Measurements from ENCODE around the gene CCDC8. TPM values are rescaled to one million over a fixed set of nuclear protein-coding genes. Genes with fewer than 3 reads are reported as not detected.

The CCDC8 gene
- total and polyA plus RNA-seq, 2 donors (not counting 3 experiments of a cell fraction or from before 2014, with no cell fraction given) = 0.18 to 0.75 TPM

DNA sequence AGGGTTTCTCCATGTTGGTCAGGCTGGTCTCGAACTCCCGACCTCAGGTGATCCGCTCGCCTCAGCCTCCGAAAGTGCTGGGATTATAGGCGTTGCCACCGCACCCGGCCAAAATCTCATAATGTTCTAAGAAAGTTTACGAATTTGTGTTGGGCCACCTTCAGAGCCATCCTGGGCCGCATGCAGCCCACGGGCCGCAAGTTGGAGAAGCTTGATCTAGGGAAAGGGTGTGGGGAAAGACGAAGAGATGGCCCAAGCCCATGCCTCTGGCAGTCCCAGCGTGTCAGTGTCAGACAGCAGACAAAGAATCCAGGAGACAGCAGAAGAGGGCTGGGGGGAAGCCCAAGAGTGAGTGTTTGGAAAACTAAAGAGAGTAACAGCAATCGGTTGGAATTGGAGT lies 32.7 kb upstream of the CCDC8 start:
- Histone ChIP-seq H4K20me1 (replicated peaks; ENCODE audit: control insufficient read depth, extremely low read depth, insufficient read depth, low read length) (no peaks in the 10 kb centered on the region), H3K27me3 (ENCODE audit: control insufficient read depth in 2 of 2, insufficient read depth in 2 of 2, low read length in 2 of 2) (peaks cover 0 to 5% of the 10 kb centered on the region in 2 experiments), H3K4me1 (ENCODE audit: control insufficient read depth, extremely low read depth, insufficient read depth, low read length) (peaks cover 2% of the 10 kb centered on the region), H3K36me3 (ENCODE audit: control insufficient read depth in 2 of 2, extremely low read depth in 1 of 2, insufficient read depth in 2 of 2, low read length in 2 of 2) (no peaks in the 10 kb centered on the region), H3K27ac (ENCODE audit: insufficient read depth, low read depth, low read length) (no peak overlapping the region), H3K4me2 (ENCODE audit: insufficient read depth, low read length) (no peak overlapping the region), H3K9me3 (replicated peaks; ENCODE audit: control insufficient read depth, insufficient read depth, low read length) (no peaks in the 10 kb centered on the region), H3K4me3 (replicated peaks in 1 of 3; ENCODE audit: insufficient read depth in 1 of 3, low read depth in 1 of 3, low read length in 3 of 3) (no peak overlapping the region), H2AFZ (ENCODE audit: low read depth, low read length) (no peak overlapping the region), H3K9me1 (replicated peaks; ENCODE audit: control insufficient read depth, extremely low read depth, insufficient read depth, low read length) (no peaks in the 10 kb centered on the region), H3K9ac (replicated peaks; ENCODE audit: extremely low read depth, insufficient read depth, low read length) (no peak overlapping the region), H3K79me2 (ENCODE audit: control insufficient read depth, insufficient read depth, low read length) (no peaks in the 10 kb centered on the region)
- ChIA-PET POLR2A (no interaction called here), CTCF (interaction anchor here (0.7 to 0.8 kb wide), 2 partner anchors 44 to 70 kb away, joined by 3 read pairs; no protein-coding TSS in a partner anchor)
- DNase-seq (ENCODE audit: low read depth, low spot score) = no peak
- intact Hi-C loops (cut with micrococcal nuclease) (no loop called here), dilution Hi-C loops (cut with MboI; ENCODE audit: extremely low pct_ligation_motif_present, low sequenced_read_pairs) (no loop called here)
- no peak for TF ChIP-seq POLR2AphosphoS5 (IDR thresholded peaks at IDR 0.05; ENCODE audit: insufficient read depth, low read depth, low read length)
- TF ChIP-seq, protein P1, sequence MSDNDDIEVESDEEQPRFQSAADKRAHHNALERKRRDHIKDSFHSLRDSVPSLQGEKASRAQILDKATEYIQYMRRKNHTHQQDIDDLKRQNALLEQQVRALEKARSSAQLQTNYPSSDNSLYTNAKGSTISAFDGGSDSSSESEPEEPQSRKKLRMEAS (IDR thresholded peaks at IDR 0.05; ENCODE audit: insufficient read depth, insufficient read length) = no peak
- TF ChIP-seq JUN (IDR thresholded peaks at IDR 0.05; ENCODE audit: borderline replicate concordance, insufficient read depth, insufficient read length, low read depth) = no peak
- TF ChIP-seq, protein P2, sequence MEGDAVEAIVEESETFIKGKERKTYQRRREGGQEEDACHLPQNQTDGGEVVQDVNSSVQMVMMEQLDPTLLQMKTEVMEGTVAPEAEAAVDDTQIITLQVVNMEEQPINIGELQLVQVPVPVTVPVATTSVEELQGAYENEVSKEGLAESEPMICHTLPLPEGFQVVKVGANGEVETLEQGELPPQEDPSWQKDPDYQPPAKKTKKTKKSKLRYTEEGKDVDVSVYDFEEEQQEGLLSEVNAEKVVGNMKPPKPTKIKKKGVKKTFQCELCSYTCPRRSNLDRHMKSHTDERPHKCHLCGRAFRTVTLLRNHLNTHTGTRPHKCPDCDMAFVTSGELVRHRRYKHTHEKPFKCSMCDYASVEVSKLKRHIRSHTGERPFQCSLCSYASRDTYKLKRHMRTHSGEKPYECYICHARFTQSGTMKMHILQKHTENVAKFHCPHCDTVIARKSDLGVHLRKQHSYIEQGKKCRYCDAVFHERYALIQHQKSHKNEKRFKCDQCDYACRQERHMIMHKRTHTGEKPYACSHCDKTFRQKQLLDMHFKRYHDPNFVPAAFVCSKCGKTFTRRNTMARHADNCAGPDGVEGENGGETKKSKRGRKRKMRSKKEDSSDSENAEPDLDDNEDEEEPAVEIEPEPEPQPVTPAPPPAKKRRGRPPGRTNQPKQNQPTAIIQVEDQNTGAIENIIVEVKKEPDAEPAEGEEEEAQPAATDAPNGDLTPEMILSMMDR (IDR thresholded peaks at IDR 0.05; ENCODE audit: extremely low read depth in 1 of 2, insufficient read depth in 1 of 2, low read depth in 1 of 2, low read length in 2 of 2) = no peak
- no peak for TF ChIP-seq GATA2 (IDR thresholded peaks at IDR 0.05; ENCODE audit: insufficient read depth, insufficient read length, low read depth, low read length)
- BruUV-seq (replicated peaks) = no TSS peak
- no peak for FAIRE-seq
